ENCODE data around the gene TCF23. TPM values are rescaled to one million over a fixed set of nuclear protein-coding genes. Genes with fewer than 3 reads are reported as not detected.
A peak's percentile ranks its signal among the peaks of the same experiment; 100 is the strongest.

TCF23 gene
- total RNA-seq, 3 donors from 2014 or later = 0.05 to 0.23 TPM; not detected in 1

DNA sequence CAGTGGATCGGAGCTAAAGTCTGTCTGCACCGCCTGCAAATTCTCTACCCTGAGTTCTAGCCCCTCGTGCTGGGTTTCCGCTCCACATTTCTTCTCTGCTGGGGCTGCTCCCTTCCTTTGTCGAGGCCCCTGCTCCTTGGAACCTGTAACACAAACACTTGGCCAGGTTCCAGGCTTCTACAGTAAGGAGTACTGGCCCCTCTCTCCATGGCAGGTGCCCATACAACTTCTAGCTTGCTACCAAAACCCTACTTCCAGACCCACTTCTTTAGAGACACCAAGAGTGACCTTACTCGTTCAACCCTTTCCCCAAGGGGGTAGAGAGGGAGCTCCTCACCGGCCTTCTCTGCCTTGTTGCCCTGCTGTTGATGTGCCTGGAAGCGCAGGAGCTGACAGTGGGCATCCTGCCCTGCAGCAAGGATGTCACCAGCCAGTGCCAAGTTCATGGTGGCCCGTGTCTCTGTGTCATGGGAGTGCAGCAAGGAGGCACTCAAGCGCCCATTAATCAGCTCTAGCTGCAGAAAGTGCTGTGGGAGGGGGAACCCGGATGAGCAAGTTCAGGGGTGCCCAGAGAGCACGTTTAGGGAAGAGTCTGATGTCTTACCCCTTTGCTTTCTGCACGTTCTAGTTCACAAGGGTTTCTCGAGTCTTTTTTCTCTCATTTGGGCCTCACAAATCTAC is 15.5 kb upstream of the TCF23 start:
- ATAC-seq (no peak), DNase-seq (peak in 1 of 3 donors; percentile 21)
- Histone ChIP-seq H3K4me3 (no peak overlapping the region), H3K36me3 (ENCODE audit: low read depth) (no peaks in the 10 kb centered on the region), H3K4me1 (ENCODE audit: low read depth) (peaks cover 9% of the 10 kb centered on the region), H3K9me3 (no peaks in the 10 kb centered on the region)
- TF ChIP-seq CTCF (IDR thresholded peaks at IDR 0.05) = no peak
- intact Hi-C loops (cut with DNase I, micrococcal nuclease) = no loop called here

- TF ChIP-seq CTCF (IDR thresholded peaks at IDR 0.05) = no peak
- DNase-seq (peak; percentile 97 to 99 (median 98)), ATAC-seq (peak; percentile 97)
- intact Hi-C loops (cut with DNase I, micrococcal nuclease) = no loop called here
- Histone ChIP-seq H3K4me1 (ENCODE audit: low read depth) (peaks cover 9% of the 10 kb centered on the region), H3K4me3 (peak within 1 kb of the TSS; percentile 95), H3K9me3 (no peaks in the 10 kb centered on the region), H3K36me3 (ENCODE audit: low read depth) (no peaks in the 10 kb centered on the region)
These were observed 14.7 kb upstream of the TCF23 start, which contains the start of gene PREB for GRCh38 chr2:27133905-27134780. Gene PREB, minus strand, starts transcription at chr2:27134636. Its CDS starts 215 bp downstream, at chr2:27134421.

DNA sequence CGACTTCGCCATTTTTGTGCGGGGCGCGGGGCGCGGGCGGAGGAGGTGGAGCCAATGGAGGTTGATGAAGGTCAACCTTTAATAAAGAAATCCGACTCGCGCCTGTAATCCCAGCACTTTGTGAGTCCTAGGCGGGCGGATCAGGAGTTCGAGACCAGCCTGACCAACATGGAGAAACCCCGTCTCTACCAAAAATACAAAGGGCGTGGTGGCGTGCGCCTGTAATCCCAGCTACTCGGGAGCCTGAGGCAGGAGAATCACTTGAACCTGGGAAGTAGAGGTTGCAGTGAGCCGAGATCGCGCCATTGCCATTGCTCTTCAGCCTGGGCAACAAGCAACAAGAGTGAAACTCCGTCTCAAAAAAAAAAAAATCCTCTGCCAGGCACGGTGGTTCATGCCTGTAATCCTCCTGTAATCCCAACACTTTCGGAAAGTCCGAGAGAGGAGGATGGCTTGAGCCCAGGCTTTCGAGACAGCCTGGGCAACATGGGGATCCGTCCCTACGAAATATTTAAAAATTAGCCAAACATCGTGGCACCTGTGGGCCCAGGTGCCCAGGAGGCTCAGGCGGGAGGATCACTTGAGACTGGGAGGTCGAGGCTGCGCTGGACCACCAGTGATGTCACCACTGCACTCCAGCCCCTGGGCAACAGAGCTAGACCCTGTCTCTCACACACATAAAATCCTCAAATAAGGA is 13.9 kb upstream of the TCF23 start:
- intact Hi-C loops (cut with DNase I, micrococcal nuclease) = no loop called here

DNA sequence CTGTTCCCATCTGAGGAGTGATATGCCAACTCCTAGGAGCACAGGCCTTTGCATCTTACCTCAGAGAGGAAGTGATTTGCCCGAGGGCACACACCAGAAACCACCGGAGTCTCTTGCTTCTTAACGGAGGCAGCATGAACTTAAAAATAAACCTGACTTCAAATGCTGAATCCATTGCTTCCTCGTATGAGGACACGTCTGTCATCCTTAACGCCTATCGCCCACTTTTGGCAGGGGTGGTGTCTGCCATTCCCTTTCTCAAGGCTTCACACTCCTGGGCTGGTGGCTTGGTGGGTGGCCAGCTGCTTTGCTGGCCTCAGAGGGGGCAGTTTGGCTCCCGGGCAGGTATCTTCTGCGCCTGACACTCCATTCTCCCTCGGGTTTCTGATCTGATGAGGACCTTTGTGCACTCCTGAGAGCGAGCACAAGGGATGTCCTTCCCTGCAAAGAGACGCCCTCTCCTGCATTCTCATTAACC is 13.3 kb upstream of the TCF23 start:
- no peaks in the 10 kb centered on the region for H3K36me3 ChIP-seq (ENCODE audit: low read depth)
- DNase-seq (no peak), ATAC-seq (no peak)
- H3K4me1 ChIP-seq (ENCODE audit: low read depth) = peaks cover 9% of the 10 kb centered on the region
- intact Hi-C loops (cut with DNase I, micrococcal nuclease) = no loop called here
- TF ChIP-seq CTCF (IDR thresholded peaks at IDR 0.05) = no peak
- no peak overlapping the region for H3K4me3 ChIP-seq
- no peaks in the 10 kb centered on the region for H3K9me3 ChIP-seq

More for the DNA sequence above, 13.9 kb upstream of the TCF23 start:
- DNase-seq = no peak
- H3K9me3 ChIP-seq = no peaks in the 10 kb centered on the region
- no peaks in the 10 kb centered on the region for H3K36me3 ChIP-seq (ENCODE audit: low read depth)
- peaks cover 9% of the 10 kb centered on the region for H3K4me1 ChIP-seq (ENCODE audit: low read depth)
- no peak overlapping the region for H3K4me3 ChIP-seq
- TF ChIP-seq CTCF (IDR thresholded peaks at IDR 0.05) = no peak
- no peak for ATAC-seq

DNA sequence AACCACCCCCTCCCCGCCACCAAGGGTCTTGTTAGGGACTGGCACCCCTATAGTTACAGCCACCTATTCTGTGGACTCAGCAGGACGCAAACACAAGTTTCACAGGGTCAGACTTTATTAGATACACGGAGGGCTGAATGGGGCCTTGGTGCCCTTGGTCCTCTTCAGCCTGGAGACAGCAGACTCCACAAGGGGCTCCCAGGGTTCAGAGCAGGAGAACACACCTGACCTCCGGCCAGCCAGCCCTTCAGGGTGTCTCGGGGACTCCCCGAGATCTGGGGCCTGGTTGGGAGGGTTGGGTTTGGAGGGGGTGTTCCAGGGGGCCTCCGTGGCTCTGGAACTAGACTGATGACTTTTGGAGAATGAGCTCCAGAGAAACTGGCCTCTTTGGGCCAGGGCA is 12.1 kb upstream of the TCF23 start:
- Histone ChIP-seq H3K36me3 (ENCODE audit: low read depth) (no peaks in the 10 kb centered on the region), H3K9me3 (no peaks in the 10 kb centered on the region), H3K4me3 (no peak overlapping the region), H3K4me1 (ENCODE audit: low read depth) (peaks cover 9% of the 10 kb centered on the region)
- ATAC-seq (no peak), DNase-seq (no peak)
- intact Hi-C loops (cut with DNase I, micrococcal nuclease) = no loop called here
- no peak for TF ChIP-seq CTCF (IDR thresholded peaks at IDR 0.05)

Data from mucosa of descending colon (tissue), 3 donors.